ENCODE results near the gene CREB5. TPM values are rescaled to one million over a fixed set of nuclear protein-coding genes. Genes with fewer than 3 reads are reported as not detected.

The CREB5 gene
- total and polyA plus RNA-seq, 7 donors, result 0.86 to 33.8 (median 16.6) TPM

GRCh38 chr7:28685242-28685643 is 272.9 kb downstream of the CREB5 start:
- no peak for TF ChIP-seq CTCF (IDR thresholded peaks at IDR 0.05)
- Histone ChIP-seq H3K4me1 (peaks cover 38% of the 10 kb centered on the region), H3K27ac (peak overlapping the region; percentile 85), H3K27me3 (ENCODE audit: insufficient read depth in 3 of 3, low read length in 2 of 3) (no peaks in the 10 kb centered on the region), H3K4me3 (peak overlapping the region; percentile 67), H3K9me3 (no peaks in the 10 kb centered on the region), H3K36me3 (ENCODE audit: insufficient read depth in 1 of 2, low read depth in 1 of 2) (no peaks in the 10 kb centered on the region)
- intact Hi-C loops (cut with DNase I), result loop anchor here (5.0 kb wide), 3 partner anchors 58 to 293 kb away; no protein-coding TSS in a partner anchor
- WGBS, 3 donors, result 9 to 24% (median 15%) methylated on average over 7 of the region's 7 CpGs
- DNase-seq (peak in 1 of 2 donors; percentile 24), ATAC-seq (peak; percentile 6 to 16 (median 12))

GRCh38 chr7:28685644-28686417 is 273.5 kb downstream of the CREB5 start:
- no peaks in the 10 kb centered on the region for H3K9me3 ChIP-seq
- H3K4me1 ChIP-seq, result peaks cover 38% of the 10 kb centered on the region
- intact Hi-C loops (cut with DNase I), result loop anchor here (5.0 kb wide), 3 partner anchors 59 to 294 kb away; no protein-coding TSS in a partner anchor
- DNase-seq (peak; percentile 86 to 91), ATAC-seq (peak; percentile 86 to 91 (median 88))
- TF ChIP-seq CTCF (IDR thresholded peaks at IDR 0.05), result no peak
- H3K36me3 ChIP-seq (ENCODE audit: insufficient read depth in 1 of 2, low read depth in 1 of 2), result no peaks in the 10 kb centered on the region
- 0 to 1% (median 1%) methylated on average over 15 of the region's 15 CpGs for WGBS, 3 donors
- peak overlapping the region; percentile 85 for H3K27ac ChIP-seq
- H3K27me3 ChIP-seq (ENCODE audit: insufficient read depth in 3 of 3, low read length in 2 of 3), result no peaks in the 10 kb centered on the region
- peak overlapping the region; percentile 67 for H3K4me3 ChIP-seq

GRCh38 chr7:28686418-28686800 is 274.1 kb downstream of the CREB5 start:
- no peak for TF ChIP-seq CTCF (IDR thresholded peaks at IDR 0.05)
- no peaks in the 10 kb centered on the region for H3K9me3 ChIP-seq
- no peaks in the 10 kb centered on the region for H3K27me3 ChIP-seq (ENCODE audit: insufficient read depth in 3 of 3, low read length in 2 of 3)
- 0 to 4% (median 3%) methylated on average over 12 of the region's 12 CpGs for WGBS, 3 donors
- H3K4me1 ChIP-seq, result peaks cover 38% of the 10 kb centered on the region
- DNase-seq, result no peak
- peak in 2 of 4 donors; percentile 20 to 34 for ATAC-seq
- no peaks in the 10 kb centered on the region for H3K36me3 ChIP-seq (ENCODE audit: insufficient read depth in 1 of 2, low read depth in 1 of 2)
- peak overlapping the region; percentile 67 for H3K4me3 ChIP-seq
- intact Hi-C loops (cut with DNase I), result loop anchor here (5.0 kb wide), 3 partner anchors 59 to 294 kb away; no protein-coding TSS in a partner anchor
- H3K27ac ChIP-seq, result peak overlapping the region; percentile 85

DNA sequence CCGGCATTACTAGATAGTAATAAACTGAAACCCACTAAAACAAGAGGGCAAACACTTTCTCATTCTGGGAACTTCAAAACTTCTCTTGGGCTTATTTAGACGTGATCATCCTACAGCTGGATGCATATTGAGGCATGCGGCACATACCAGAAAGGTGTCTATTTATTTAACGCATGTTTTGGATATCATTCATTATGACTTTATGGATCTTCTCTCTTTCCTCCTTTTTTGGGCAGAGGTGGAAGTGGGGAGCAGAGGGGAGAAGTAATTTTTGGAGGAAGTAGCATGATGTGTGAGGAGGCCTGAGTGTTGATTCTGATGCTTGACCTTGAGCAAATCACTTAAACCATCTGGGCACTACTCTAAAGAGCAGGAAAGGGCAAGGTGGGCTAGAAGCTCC is 275.2 kb downstream of the CREB5 start:
- Histone ChIP-seq H3K9me3 (no peaks in the 10 kb centered on the region), H3K27me3 (ENCODE audit: insufficient read depth in 3 of 3, low read length in 2 of 3) (no peaks in the 10 kb centered on the region), H3K4me1 (peaks cover 38% of the 10 kb centered on the region), H3K27ac (peak overlapping the region; percentile 85), H3K36me3 (ENCODE audit: insufficient read depth in 1 of 2, low read depth in 1 of 2) (no peaks in the 10 kb centered on the region), H3K4me3 (peak overlapping the region; percentile 67)
- intact Hi-C loops (cut with DNase I), result loop anchor here (5.0 kb wide), 3 partner anchors 60 to 295 kb away; no protein-coding TSS in a partner anchor
- TF ChIP-seq CTCF (IDR thresholded peaks at IDR 0.05), result no peak
- DNase-seq, result no peak
- ATAC-seq, result no peak
- 42 to 51% (median 47%) methylated on average over 4 of the region's 4 CpGs for WGBS, 3 donors

All from psoas muscle (tissue), 8 donors.